COLO829 (cell line): Measurements from ENCODE around the gene XXYLT1.
A peak's percentile ranks its signal among the peaks of the same experiment; 100 is the strongest.
"Not testable (repeated sequence)": the region's sequence is repeated elsewhere in the genome, so short reads cannot be mapped to it uniquely, and the experiment has no call there.

Source experiments
- DNase-seq: peaks from one replicate; pipeline ENCODE4 v3.0.0; 2012; ENCODE audit warnings: low spot score

Gene XXYLT1

GRCh38 chr3:195113048-195113447 is 157.9 kb downstream of the XXYLT1 start:
- DNase-seq, result no peak

DNA sequence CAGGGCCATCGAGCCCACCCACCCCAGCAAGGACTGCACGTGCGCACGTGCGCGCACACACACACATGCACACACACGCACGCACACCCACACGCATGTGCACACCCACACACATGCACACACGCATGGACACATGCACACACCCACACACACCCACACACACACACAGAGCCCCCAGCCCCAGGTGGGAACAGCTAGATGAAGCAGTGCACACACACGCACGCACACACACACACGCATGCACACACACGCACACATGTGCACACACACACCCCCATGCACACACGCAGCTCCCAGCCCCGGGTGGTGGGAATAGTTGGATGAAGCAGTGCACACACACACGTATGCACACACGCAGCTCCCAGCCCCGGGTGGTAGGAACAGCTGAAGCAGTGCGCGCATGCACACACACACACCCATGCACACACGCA is 158.6 kb downstream of the XXYLT1 start:
- DNase-seq, result no peak

DNA sequence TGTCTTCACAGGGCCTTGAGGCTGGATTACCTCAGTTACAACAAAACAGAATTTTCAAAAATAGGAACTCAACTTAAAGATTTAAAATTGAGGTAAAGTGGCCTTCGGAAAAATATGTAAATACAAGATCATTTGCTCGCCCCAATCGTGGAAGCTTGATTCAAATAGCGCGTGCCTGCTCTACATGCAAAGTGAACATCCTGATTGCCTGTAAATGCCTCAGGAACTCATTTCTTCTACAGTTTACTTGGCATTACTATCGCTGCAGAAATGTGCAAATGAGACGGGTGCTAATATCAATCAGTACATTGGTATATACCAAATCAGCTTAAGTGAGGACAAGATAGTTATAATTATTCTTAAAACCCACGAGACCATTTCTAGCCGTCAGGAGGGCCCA is 159.2 kb downstream of the XXYLT1 start:
- no peak for DNase-seq

GRCh38 chr3:195111319-195111705 is 159.6 kb downstream of the XXYLT1 start:
- DNase-seq, result no peak

- DNase-seq, result no peak
These were observed 160.2 kb downstream of the XXYLT1 start for GRCh38 chr3:195110647-195111318.

GRCh38 chr3:195109098-195109657 is 161.8 kb downstream of the XXYLT1 start:
- no peak for DNase-seq

DNA sequence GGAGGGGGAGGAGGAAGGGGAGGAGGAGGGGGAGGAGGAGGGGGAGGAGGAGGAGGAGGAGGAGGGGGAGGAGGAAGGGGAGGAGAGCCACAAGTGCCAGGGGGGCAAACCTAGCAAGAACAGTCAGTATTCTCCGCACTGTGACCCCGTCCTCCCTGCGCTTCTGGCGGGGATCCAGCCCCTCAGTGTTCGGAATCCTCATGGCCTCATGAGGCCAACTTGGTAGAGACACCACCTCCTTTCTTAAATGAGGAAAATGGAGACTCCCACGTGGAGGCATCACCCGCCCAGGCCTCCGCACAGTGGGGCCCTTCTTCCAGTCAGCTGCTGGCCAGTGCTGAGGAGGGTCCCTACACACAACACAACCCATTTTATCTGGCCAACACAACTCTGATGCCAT is 163.4 kb downstream of the XXYLT1 start:
- no peak for DNase-seq

DNA sequence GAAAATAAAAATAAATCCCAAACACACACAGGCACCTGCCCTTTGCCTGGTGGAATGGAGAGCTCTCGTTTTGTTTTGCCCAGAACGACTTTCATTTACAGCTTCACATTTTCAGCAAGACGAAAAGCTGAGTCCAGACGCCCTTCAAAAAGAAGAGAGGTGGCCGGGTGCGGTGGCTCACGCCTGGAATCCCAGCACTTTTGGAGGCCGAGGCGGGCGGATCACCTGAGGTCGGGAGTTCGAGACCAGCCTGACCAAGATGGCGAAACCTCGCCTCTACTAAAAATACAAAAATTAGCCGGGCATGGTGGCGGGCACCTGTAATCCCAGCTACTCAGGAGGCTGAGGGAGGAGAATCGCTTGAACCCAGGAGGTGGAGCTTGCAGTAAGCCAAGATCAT is 163.9 kb downstream of the XXYLT1 start:
- DNase-seq, result not testable (repeated sequence)

- DNase-seq, result peak; percentile 33
These were observed 164.5 kb downstream of the XXYLT1 start for GRCh38 chr3:195106418-195106906.

DNA sequence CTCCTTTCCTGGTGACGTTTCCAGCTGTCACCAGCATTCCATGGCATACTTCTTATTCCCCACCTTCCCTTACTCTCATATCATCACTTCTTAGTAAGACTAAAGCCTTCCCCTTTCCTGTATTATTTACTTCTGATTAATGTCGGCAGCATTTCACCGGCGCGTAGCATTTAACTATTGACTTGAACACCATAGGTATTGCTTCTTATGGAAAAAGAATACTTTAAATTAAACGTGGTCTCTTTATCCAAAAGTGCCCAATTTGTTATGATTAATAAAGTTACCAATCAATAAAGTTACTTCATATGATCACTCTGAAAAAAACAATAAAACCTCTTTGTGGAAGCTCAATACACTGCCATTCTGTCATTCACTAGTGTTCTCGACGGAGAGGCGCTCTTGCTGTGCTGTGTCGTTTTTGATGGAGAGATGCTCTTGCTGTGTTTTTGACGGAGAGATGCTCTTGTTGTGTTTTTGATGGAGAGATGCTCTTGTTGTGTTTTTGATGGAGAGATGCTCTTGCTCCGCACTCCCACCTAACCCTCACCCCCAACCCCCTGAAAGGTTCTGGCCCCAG is 165.0 kb downstream of the XXYLT1 start:
- DNase-seq, result no peak

DNA sequence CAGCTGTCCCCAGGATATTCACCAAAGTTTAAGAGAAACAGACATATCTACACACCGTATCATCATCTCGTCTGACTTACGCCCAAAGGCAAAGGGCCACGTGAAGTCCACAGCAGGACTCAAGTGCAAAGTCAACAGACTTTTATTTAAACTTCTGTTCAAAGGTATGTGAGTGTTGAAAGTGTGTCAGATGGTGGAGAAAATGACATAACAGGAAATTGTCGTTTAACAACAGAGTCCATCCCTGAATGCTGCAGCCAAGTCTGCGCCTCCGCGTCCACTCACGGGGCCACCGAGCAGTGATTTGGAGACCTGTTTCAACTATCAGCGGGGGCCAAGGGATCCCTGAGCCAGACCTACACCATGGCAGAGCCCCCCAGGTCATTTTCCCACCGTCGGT is 165.6 kb downstream of the XXYLT1 start:
- DNase-seq, result no peak

- no peak for DNase-seq
These were observed 166.6 kb downstream of the XXYLT1 start for GRCh38 chr3:195104340-195104739.

DNA sequence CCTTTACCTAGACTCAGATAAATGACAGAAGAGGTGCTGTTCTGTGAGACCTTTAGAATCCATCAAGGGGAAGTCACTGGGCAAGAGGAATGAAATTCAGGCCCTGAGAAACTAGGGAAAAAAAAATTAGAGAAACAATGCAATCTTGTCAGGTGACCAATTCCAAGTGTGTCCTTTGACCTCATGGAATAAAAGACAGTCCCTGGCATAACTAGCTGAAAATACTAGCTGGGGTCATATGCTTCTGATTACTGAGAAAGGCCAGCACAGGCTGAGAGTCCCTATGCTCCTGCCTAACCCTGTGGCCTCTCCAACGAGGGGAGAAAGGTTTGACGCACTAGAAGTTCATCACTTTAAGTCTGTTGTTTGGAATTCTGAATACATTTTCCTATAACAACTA is 167.3 kb downstream of the XXYLT1 start:
- no peak for DNase-seq

GRCh38 chr3:195102609-195103467 is 168.1 kb downstream of the XXYLT1 start:
- DNase-seq, result peak; percentile 87

DNA sequence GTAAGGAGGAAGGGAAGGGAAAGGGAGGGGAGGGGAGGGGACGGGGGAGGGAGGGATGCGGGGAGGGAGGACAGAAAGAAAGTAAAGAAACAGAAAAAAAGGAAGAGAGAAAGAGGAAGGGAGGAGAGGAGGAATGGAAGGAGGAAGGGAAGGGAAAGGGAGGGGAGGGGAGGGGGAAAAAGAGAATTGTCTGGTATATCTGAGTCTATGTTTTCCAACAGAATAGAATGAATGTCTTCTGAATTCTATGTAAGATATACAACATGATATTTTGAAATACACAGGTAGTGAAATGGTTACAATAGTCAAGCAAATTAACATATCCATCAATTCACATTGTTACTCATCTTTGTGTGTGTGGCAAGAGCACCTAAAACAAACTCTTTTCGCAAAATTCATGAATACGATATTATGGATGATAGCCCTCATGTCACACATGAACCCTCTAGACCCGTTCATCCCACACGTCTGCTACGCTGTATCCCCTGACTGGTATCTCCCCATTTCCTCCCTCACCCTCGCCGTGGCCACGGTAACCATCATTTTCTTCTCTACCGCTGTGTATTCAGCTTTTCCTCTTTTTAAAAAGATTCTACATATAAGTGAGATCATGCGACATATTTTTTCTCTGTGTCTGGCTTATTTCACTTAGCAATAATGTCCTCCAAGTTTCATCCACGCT is 168.9 kb downstream of the XXYLT1 start:
- no peak for DNase-seq

DNA sequence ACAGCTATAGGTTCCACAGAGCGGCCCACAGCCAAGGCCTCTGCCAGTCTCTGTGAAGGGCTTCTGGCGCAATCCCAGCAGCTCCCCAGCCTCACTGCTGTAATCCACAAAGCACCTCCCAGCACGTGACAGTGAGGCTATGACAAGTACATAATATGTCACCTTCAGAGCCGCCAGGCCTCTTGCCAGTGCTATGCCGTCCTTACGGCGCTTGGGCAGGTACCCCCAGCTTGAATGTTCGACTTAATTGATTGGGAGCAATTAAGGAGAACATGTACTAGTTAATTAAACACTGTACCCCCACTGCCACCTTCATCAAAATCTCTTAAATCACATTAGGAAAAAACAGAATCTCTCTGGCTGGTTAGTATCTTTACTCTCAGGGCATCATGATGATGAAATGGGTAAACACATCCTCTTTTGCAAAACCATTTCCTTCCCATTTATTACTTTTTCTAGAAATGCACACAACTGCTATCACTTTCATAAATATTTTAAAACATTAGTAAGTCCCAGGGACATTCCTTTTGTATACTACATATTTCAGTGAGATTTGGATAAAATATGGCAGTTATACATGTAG is 169.9 kb downstream of the XXYLT1 start:
- DNase-seq, result no peak

DNA sequence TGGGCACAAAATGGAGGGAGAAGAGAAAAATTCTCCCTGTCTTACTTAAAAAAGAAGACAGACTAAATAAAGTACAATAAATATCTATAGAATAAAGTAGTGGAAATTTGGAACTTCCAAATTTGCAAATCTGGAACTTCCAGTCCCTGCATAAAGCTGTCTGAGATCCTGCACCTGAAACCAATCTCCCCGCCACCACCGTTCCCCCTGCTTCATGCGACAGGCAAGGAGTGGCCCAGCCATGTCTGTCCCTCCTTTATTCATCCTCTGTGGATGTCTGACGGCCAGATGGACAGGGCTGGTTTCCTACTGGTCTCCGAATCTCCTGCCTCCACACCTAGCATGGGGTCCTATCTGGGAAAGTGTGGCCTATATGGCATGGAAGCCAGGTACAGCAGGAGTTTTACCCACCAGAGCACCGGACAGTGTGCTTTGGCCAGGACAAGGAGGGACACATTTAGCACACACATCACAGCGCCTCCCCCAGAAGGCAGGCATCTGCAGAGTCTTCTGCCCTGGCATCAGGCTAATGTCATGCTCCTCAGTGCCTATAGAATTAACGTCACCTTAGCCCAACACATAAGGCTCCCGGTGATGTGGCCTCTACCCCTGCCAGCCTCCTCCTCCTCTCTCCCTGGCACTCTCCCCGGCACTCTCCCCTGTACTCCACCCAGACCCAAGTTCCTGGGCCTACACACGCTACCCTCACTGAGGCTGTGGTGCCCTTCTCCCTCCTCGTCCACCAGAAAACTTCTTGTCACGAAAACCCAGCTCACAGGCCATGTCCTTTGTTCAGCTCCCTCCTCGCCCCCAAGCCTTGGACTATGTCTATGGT is 170.8 kb downstream of the XXYLT1 start:
- DNase-seq, result no peak

DNA sequence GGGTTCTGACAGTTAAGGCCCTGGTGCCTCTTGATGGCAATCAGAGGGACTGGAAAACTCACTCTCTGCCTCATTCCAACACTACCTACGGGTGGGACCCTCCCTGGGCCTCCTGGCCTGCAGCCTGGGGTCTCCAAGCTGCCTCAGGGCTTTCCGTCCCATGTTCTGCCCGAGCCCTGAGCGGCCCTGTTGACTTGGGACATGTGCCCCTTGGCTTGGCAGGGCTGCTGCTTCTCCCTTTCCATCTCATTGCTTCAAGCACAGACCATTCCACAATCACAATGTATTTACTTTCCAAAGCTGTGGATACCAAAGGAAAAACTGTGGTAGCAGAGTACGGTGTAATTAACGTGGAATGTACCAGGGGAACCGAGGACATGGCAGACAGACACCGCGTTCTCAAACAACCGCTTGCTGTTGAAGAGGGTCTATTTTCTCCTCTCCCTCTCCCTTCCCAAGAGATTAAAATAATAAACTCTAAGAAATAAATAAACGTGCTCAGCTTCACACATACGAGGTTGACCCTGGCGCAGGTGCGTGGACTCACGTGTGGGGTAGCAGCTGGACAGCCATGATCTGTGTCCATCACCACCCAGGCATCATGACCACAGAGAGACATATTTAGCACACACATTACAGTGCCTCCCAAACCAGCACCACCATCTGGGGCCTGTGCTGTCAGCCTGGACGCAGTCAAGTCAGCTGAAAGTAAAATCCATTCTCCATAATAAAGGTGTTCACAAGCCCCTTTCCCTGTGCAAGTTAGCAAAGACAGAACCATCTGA is 172.0 kb downstream of the XXYLT1 start:
- no peak for DNase-seq

- DNase-seq, result no peak
These were observed 173.4 kb downstream of the XXYLT1 start for GRCh38 chr3:195097331-195098255.
